DMS153 (cell line): Measurements from ENCODE around the gene CACNG1.
"Not testable (repeated sequence)": the region's sequence is repeated elsewhere in the genome, so short reads cannot be mapped to it uniquely, and the experiment has no call there.

Experiments
- DNase-seq: peaks from one replicate; lab custom pipeline; 2025; lab: John Stamatoyannopoulos, UW

CACNG1 gene

GRCh38 chr17:67025216-67025792 lies 19.1 kb upstream of the CACNG1 start:
- no peak for DNase-seq

GRCh38 chr17:67026341-67026740 lies 18.0 kb upstream of the CACNG1 start:
- no peak for DNase-seq

GRCh38 chr17:67027031-67027628 lies 17.2 kb upstream of the CACNG1 start:
- no peak for DNase-seq

- no peak for DNase-seq
Measured at GRCh38 chr17:67030641-67031040, 13.7 kb upstream of the CACNG1 start.

- DNase-seq, result no peak
Measured at GRCh38 chr17:67032382-67032781, 12.0 kb upstream of the CACNG1 start.

GRCh38 chr17:67032985-67033384 lies 11.4 kb upstream of the CACNG1 start:
- no peak for DNase-seq

- DNase-seq, result no peak
Measured at GRCh38 chr17:67033613-67034012, 10.7 kb upstream of the CACNG1 start.

- no peak for DNase-seq
Measured at GRCh38 chr17:67035131-67036083, 8.9 kb upstream of the CACNG1 start.

- no peak for DNase-seq
Measured at GRCh38 chr17:67038861-67039365, 5.4 kb upstream of the CACNG1 start.

- no peak for DNase-seq
Measured at GRCh38 chr17:67040652-67041051, 3.7 kb upstream of the CACNG1 start.

GRCh38 chr17:67041119-67041518 lies 3.2 kb upstream of the CACNG1 start:
- not testable (repeated sequence) for DNase-seq

- DNase-seq, result no peak
Measured at GRCh38 chr17:67041531-67041930, 2.8 kb upstream of the CACNG1 start.

GRCh38 chr17:67041941-67042899 lies 2.1 kb upstream of the CACNG1 start:
- DNase-seq, result no peak

- no peak for DNase-seq
Measured at GRCh38 chr17:67043283-67043682, 1.1 kb upstream of the CACNG1 start.

- DNase-seq, result no peak
Measured at GRCh38 chr17:67044940-67045339, 586 bp downstream of the CACNG1 start.

GRCh38 chr17:67046398-67046797 lies 2.0 kb downstream of the CACNG1 start:
- no peak for DNase-seq

- DNase-seq, result no peak
Measured at GRCh38 chr17:67047382-67047781, 3.0 kb downstream of the CACNG1 start.

GRCh38 chr17:67049025-67049739 lies 4.8 kb downstream of the CACNG1 start:
- no peak for DNase-seq

GRCh38 chr17:67050066-67050465 lies 5.7 kb downstream of the CACNG1 start:
- DNase-seq, result no peak

GRCh38 chr17:67050471-67051154 lies 6.3 kb downstream of the CACNG1 start:
- DNase-seq, result no peak
